Measurements from ENCODE around the gene TP53.

DNA sequence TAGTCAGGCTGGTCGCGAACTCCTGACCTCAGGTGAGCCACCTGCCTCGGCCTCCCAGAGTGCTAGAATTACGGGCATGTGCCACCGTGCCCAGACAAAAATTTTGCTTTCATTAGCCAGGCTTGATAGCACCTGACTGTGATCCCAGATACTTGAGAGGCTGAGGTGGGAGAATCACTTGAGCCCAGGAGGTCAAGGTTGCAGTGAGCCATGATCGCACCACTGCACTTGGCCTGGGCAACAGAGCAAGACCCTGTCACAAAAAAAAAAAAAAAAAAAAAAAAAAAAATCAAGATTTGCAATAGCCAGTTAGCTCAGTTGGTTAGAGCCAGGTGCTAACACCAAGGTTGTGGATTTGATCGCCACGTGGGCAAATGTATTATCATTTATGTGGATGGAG lies 66.5 kb downstream of the TP53 start:
- TF ChIP-seq, protein P1, sequence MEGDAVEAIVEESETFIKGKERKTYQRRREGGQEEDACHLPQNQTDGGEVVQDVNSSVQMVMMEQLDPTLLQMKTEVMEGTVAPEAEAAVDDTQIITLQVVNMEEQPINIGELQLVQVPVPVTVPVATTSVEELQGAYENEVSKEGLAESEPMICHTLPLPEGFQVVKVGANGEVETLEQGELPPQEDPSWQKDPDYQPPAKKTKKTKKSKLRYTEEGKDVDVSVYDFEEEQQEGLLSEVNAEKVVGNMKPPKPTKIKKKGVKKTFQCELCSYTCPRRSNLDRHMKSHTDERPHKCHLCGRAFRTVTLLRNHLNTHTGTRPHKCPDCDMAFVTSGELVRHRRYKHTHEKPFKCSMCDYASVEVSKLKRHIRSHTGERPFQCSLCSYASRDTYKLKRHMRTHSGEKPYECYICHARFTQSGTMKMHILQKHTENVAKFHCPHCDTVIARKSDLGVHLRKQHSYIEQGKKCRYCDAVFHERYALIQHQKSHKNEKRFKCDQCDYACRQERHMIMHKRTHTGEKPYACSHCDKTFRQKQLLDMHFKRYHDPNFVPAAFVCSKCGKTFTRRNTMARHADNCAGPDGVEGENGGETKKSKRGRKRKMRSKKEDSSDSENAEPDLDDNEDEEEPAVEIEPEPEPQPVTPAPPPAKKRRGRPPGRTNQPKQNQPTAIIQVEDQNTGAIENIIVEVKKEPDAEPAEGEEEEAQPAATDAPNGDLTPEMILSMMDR (IDR thresholded peaks at IDR 0.05): no peak
- no peak for TF ChIP-seq ZFX (IDR thresholded peaks at IDR 0.05; ENCODE audit: borderline replicate concordance)

All from 22Rv1 (cell line).